GM20000 (cell line): ENCODE measurements around the gene BTK.
"Not testable (repeated sequence)": the region's sequence is repeated elsewhere in the genome, so short reads cannot be mapped to it uniquely, and the experiment has no call there.

Source experiments
- DNase-seq: peaks from one replicate; pipeline ENCODE4 v3.0.0; 2012; ENCODE audit warnings: low spot score
- TF ChIP-seq, protein P1 (sequence below): IDR thresholded peaks from 2 replicates; pipeline ENCODE4 v1.5.1; 2012; ENCODE audit warnings: mild to moderate bottlenecking, control low read depth; ENCODE audit errors: extremely low read depth, missing control alignments

Gene BTK

DNA sequence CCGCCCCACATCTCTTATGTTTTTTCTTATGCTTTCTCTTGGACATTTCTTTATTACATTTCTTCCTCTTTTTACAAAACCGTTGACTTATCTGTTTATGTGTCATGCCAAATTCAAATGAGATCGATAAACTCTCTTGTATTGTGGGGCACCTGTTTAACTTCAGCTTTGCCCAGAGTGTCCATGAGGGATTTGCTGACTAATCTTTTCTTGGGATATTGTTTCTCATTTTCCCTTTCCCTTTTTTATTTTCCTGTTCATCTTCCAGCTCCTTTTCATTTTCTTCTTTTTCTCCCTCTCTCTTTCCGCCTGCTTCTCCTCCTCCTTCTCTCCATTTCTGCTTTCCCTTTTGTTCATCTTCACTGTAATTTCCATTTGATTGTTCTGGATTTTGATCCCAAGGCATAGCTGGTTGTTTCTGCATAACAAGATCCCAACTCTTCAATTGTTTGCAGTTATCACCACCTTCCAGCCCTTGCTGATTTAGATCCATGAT is 48.2 kb downstream of the BTK start:
- TF ChIP-seq, protein P1, sequence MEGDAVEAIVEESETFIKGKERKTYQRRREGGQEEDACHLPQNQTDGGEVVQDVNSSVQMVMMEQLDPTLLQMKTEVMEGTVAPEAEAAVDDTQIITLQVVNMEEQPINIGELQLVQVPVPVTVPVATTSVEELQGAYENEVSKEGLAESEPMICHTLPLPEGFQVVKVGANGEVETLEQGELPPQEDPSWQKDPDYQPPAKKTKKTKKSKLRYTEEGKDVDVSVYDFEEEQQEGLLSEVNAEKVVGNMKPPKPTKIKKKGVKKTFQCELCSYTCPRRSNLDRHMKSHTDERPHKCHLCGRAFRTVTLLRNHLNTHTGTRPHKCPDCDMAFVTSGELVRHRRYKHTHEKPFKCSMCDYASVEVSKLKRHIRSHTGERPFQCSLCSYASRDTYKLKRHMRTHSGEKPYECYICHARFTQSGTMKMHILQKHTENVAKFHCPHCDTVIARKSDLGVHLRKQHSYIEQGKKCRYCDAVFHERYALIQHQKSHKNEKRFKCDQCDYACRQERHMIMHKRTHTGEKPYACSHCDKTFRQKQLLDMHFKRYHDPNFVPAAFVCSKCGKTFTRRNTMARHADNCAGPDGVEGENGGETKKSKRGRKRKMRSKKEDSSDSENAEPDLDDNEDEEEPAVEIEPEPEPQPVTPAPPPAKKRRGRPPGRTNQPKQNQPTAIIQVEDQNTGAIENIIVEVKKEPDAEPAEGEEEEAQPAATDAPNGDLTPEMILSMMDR = no peak
- no peak for DNase-seq

DNA sequence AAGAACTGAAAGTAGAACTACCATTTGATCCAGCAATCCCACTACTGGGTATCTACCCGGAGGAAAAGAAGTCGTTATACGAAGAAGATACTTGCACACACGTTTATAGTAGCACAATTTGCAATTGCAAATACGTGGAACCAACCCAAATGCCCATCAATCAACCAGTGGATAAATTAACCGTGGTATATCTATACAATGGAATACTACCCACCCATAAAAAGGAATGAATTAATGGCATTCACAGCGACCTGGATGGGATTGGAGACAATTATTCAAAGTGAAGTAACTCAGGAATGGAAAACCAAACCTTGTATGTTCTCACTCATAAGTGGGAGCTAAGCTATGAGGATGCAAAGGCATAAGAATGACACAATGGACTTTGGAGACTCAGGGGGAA is 51.7 kb downstream of the BTK start:
- DNase-seq = not testable (repeated sequence)

DNA sequence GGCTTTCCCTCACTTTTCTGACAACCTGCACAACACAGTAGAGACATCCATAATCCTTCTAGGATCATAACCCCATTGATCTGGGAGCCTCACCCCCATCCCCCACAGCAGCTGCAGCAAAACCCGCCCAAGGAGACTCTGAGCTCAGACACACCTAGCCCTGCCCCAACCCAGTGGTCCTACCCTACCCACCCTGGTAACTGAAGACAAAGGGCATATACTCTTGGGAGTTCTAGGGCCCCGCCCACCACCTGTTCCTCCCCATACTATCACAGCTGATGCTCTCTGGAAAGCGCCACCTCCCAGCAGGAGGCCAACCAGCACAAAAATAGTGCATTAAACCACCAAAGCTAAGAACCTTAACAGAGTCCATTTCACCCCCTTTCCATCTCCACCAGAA is 59.4 kb downstream of the BTK start:
- not testable (repeated sequence) for DNase-seq

DNA sequence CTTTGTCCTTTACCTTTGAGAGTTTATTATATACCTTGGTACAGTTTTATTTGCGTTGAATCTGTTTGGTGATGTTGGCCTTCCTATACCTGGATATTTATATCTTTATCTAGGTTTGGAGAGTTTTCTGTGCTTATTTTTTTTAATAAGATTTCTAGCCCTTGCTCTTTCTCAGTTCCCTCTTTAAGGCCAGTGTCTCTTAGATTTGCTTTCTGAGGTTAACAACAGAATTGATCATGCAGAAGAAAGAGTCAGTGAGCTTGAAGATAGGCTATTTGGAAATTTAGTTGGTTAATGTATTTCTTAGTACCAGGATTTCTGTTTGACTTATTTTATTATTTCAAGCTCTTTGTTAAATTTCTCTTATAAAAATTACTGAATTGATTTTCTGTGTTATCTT is 82.2 kb downstream of the BTK start:
- TF ChIP-seq, protein P1 = no peak
- DNase-seq = no peak
